Kidney epithelial cell (primary cell): ENCODE results near the gene ABHD17A. TPM values are rescaled to one million over a fixed set of nuclear protein-coding genes. Genes with fewer than 3 reads are reported as not detected.
A peak's percentile ranks its signal among the peaks of the same experiment; 100 is the strongest.

Source experiments
- DNase-seq: peaks from one replicate; pipeline ENCODE4 v3.0.0-alpha.2; 2010; ENCODE audit warnings: low read depth
- H3K27me3 ChIP-seq: 2 replicates; pipeline ENCODE4 v1.6.0; 2011; ENCODE audit warnings: low read length; ENCODE audit not compliant: control insufficient read depth, insufficient read depth
- H3K36me3 ChIP-seq: 2 replicates; pipeline ENCODE4 v1.5.1; 2011; ENCODE audit warnings: low read length; ENCODE audit not compliant: control insufficient read depth, insufficient read depth
- H3K4me3 ChIP-seq: 2 replicates; pipeline ENCODE4 v1.5.1; 2011; ENCODE audit warnings: low read depth, mild to moderate bottlenecking, control low read depth, low read length
- CTCF ChIP-seq: IDR thresholded peaks from 2 replicates; pipeline ENCODE4 v1.5.1; 2011; ENCODE audit warnings: mild to moderate bottlenecking, moderate library complexity, low read length, control low read depth, inconsistent platforms; ENCODE audit not compliant: insufficient read depth, poor library complexity, severe bottlenecking
- total RNA-seq: library from RNA; depleted of rRNA; stranded (reverse); fragments of >200 nt; gene quantifications from 2 replicates; pipeline ENCODE4 v1.2.3, GENCODE V29; 2015

The ABHD17A gene
- total RNA-seq, 1 donor from 2014 or later, result 54.1 TPM

GRCh38 chr19:1840541-1841115 is 44.7 kb downstream of the ABHD17A start:
- DNase-seq, result no peak
- H3K27me3 ChIP-seq, result no peaks in the 10 kb centered on the region
- no peak overlapping the region for H3K4me3 ChIP-seq
- TF ChIP-seq CTCF, result no peak
- H3K36me3 ChIP-seq, result no peaks in the 10 kb centered on the region

- TF ChIP-seq CTCF, result no peak
These were observed 45.4 kb downstream of the ABHD17A start for GRCh38 chr19:1839658-1840540.

GRCh38 chr19:1837625-1838105 is 47.6 kb downstream of the ABHD17A start:
- no peaks in the 10 kb centered on the region for H3K27me3 ChIP-seq
- no peak overlapping the region for H3K4me3 ChIP-seq
- no peak for DNase-seq
- peaks cover 1% of the 10 kb centered on the region for H3K36me3 ChIP-seq
- peak; percentile 99 for TF ChIP-seq CTCF

More at GRCh38 chr19:1839658-1840540, 45.4 kb downstream of the ABHD17A start:
- Histone ChIP-seq H3K27me3 (no peaks in the 10 kb centered on the region), H3K4me3 (no peak overlapping the region), H3K36me3 (peaks cover 1% of the 10 kb centered on the region)
- no peak for DNase-seq

- no peak for DNase-seq
- H3K36me3 ChIP-seq, result peaks cover 1% of the 10 kb centered on the region
- TF ChIP-seq CTCF, result no peak
- H3K27me3 ChIP-seq, result no peaks in the 10 kb centered on the region
- H3K4me3 ChIP-seq, result no peak overlapping the region
These were observed 48.1 kb downstream of the ABHD17A start for GRCh38 chr19:1837222-1837565.

GRCh38 chr19:1836458-1837221 is 48.7 kb downstream of the ABHD17A start:
- no peak for DNase-seq
- H3K27me3 ChIP-seq, result no peaks in the 10 kb centered on the region
- no peak for TF ChIP-seq CTCF
- H3K4me3 ChIP-seq, result no peak overlapping the region
- H3K36me3 ChIP-seq, result peaks cover 1% of the 10 kb centered on the region
